HG02763 (cell line): Measurements from ENCODE around the gene DGKA.
"Not testable (repeated sequence)": the region's sequence is repeated elsewhere in the genome, so short reads cannot be mapped to it uniquely, and the experiment has no call there.

Source experiments
- ATAC-seq: cut with Tn5 transposase; IDR thresholded peaks from one replicate; pipeline ENCODE4 v1.9.1; 2021; ENCODE audit warnings: mild to moderate bottlenecking, moderate library complexity; ENCODE audit not compliant: unreplicated experiment

DGKA gene

DNA sequence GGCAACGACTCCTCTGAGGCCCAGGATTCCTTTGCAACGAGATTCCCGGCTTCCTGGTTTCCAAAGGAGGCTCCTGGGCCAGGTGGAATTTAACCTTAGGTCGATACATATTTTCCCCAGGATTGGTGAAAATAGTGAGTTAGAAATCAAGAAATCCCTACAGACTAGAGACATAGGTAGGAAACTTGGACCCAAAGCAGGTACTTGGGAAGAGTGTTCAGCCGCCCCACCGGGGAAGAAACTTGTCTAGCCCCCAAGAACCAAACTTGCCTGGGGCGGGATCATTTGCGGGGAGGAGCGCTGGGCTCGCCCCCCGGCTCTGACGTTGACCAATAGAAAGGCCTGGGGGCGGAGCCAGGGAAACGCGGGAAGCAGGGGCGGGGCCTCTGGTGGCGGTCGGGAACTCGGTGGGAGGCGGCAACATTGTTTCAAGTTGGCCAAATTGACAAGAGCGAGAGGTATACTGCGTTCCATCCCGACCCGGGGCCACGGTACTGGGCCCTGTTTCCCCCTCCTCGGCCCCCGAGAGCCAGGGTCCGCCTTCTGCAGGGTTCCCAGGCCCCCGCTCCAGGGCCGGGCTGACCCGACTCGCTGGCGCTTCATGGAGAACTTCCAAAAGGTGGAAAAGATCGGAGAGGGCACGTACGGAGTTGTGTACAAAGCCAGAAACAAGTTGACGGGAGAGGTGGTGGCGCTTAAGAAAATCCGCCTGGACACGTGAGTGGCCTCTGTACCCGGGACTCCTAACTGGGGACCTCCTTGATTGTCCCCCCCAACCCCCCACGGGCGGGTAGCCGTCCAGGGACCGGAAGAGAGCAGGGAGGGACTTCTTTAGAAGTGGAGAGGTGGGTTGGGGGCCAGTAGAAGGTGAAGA, 35.7 kb downstream of the DGKA start, which contains the start of gene CDK2:
Gene CDK2 (plus strand): TSS at position 423 of the 874 bp plus-strand sequence. CDS start 179 bp downstream, at position 602.
- peak; percentile 97 for ATAC-seq

GRCh38 chr12:55969356-55969755, 38.4 kb downstream of the DGKA start:
- ATAC-seq = no peak

GRCh38 chr12:55970775-55971174, 39.8 kb downstream of the DGKA start:
- no peak for ATAC-seq

GRCh38 chr12:55972042-55972441, 41.1 kb downstream of the DGKA start:
- ATAC-seq = no peak

DNA sequence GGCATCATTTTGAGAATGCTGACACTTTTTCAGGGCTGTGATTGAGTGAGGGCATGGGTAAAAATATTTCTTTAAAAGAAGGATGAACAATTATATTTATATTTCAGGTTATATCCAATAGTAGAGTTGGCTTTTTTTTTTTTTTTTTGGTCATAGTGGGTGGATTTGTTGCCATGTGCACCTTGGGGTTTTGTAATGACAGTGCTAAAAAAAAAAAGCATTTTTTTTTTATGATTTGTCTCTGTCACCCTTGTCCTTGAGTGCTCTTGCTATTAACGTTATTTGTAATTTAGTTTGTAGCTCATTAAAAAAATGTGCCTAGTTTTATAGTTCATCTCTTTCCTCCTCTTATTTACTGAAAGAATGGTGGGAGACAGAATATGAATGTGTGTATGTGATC, 41.5 kb downstream of the DGKA start:
- ATAC-seq = no peak

DNA sequence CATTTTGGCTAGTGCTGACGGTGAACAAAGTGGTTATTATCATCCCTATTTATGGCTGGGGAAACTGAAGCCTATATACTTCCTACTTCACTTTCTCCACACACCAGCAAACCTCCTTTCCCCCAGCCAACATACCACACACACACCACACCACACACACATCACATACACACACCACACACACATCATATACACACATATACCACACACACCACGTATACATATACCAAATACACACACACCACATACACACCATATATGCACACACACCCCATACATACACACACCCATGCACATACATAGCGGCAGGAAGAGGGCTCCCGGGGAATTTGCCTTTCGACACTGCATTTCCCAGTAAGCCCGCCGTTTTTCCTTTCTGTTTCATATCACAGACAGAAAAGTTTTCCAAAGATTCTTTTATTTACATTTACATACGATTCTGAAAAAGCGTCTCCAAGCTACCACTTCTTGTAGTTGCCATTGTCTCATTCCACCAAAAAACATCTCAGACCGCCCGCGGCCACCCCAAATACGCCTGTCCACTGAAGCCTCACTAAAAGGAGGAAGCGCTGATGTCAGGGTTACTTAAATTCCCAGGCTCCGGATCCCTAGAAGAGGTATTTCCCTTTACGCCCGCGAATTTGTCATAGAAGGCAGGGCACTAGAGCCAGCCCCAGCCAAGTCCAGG, 42.1 kb downstream of the DGKA start:
- no peak for ATAC-seq

- ATAC-seq = peak; percentile 88
These were observed 42.8 kb downstream of the DGKA start, which contains the start of gene RAB5B for GRCh38 chr12:55973599-55974307. Gene RAB5B, plus strand, starts transcription at chr12:55974078. Its CDS starts 12,883 bp downstream, at chr12:55986961.

- ATAC-seq = peak; percentile 9
These were observed 43.4 kb downstream of the DGKA start for GRCh38 chr12:55974308-55974730.

DNA sequence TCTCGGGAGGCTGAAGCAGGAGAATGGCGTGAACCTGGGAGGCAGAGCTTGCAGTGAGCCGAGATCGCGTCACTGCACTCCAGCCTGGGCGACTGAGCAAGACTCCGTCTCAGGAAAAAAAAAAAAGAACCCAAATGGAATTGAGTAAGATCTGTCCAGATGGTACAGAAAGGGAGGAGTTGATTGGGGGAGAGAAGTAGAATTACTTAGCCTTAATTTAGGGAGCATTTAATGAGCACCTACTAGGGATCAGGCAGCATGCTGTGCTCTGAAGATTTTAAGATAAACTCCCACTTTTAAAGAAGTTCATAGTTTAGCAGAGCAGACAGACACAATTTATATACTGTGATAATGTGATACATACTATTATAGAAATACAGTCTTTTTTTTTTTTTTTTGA, 47.4 kb downstream of the DGKA start:
- no peak for ATAC-seq

DNA sequence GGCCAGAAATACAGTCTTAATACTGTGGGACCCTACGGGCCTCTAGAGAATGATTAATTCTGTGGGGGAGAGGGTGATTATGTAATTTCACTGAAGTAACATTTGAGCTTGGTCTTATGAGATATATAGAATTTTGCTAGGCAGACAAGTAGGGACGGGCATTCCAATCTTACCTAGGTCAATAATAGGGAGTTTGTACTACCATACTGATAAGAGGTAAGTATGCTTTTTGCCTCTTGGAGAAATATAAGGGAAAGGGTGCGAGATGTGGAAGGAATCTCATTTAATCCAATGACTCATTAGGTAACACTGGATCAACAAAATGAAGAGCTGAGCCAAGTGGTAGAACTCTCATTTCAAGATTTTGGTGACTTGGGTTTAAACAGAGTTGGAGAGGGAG, 48.1 kb downstream of the DGKA start:
- no peak for ATAC-seq

GRCh38 chr12:55981882-55982281, 50.9 kb downstream of the DGKA start:
- ATAC-seq = not testable (repeated sequence)

GRCh38 chr12:55982319-55982936, 51.5 kb downstream of the DGKA start:
- no peak for ATAC-seq

DNA sequence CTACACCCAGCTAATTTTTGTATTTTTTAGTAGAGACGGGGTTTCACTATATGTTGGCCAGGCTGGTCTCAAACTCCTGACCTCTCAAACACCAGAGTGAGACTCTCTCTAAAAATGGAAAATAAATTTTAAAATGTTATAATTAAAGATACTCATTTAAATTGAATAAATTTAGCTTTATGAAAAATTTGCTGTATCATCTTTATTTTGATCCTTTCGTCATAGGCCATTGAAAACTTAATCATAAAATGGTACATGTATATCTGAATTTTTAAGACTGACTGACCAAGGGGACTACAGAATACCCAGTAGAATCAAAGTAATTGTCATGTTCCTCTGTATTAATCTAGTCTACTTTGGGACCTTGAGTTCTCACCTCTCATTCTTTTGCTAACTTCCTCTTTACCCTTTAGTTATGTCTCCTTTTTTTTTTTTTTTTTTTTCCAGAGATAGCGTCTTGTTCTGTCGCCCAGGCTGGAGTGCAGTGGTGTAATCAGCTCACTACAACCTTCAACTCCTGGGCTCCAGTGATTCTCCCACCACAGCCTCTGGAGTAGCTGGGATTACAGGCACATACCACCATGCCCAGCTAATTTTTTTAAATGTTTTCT, 52.4 kb downstream of the DGKA start:
- ATAC-seq = no peak

DNA sequence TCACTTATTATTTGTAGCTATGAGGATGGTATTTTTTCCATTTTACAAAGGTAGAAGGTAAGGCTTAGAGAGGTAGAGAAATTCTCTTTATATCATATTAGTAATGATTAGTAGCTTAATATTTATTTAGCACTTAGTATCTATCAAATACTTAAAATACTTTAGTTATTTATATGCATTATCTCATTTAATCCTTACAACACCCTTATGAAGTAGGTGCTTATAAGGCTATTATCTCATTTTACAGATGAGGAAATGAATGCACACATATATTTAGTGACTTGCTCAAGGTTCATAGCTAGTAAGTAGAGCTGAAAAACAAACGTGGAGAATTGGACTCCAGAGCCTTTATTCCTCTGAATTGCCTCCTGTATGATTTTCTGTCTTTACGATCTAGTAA, 53.9 kb downstream of the DGKA start:
- ATAC-seq = no peak

DNA sequence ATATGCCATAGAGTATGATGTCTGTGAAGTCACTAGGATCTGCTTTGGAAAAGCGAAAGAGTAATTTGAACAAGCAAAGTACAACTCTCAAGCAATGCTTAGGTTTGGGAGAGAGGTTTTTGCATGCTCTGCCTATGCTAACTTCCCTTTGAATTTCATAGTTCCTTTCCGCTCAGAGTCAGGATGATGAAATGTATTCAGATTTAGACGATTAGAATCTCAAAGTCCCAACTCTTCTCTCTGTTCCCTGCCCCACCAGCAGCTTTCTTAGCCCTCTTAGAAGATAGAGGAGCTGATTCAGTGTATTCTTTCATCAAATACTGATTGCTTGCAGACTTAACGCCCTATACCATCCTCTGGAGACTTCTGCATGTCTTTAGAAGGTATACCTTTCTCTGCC, 54.4 kb downstream of the DGKA start:
- ATAC-seq = no peak

- not testable (repeated sequence) for ATAC-seq
These were observed 55.0 kb downstream of the DGKA start for GRCh38 chr12:55985976-55986375.

GRCh38 chr12:55991110-55991509, 60.1 kb downstream of the DGKA start:
- no peak for ATAC-seq

DNA sequence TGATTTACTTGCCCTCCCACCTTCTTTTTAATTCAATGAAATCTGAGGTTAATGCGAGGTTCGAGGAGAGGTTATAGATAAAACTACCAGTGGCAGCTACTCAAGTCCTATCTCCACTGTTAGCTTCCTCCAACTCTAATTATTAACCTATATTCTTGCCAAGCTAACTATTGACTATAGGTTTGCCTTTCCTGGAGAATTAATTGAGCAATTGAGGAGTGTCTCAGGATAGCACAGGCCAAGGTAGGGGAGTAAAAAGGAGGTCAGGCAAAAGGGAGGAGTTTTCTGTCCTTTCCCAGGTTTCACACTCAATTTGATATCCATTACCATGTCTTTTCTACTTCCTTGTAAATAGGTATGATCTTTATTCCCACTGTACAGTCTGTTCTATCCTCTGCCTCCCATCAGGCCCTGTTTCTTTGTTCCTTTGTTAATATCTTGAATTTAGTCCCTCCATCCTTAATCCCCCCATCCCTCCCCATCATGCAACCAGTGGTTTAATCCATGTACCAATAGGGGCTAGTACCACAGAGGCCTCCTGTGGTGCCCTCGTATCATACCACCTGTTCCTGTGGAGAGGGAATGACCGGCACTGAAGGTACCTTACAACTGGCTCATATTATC, 62.4 kb downstream of the DGKA start:
- no peak for ATAC-seq

DNA sequence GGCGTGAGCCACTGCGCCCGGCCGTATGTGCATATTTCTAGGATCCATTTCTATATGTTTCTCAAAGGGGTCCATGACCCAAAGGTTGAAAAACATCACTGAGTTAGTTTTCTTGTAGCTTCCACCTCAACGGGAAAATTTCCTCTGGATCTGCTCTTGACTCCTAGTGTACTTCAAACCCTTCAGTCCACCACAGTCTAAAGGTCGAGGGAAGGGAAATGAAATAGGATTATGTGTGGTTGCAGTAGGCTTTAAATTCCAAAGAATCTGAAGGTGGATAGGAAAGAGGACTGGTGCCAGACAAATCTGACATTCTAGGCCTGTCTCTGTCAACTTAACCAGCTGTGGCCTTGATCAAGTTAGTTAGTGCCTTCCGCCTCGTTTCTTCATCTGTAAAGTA, 64.4 kb downstream of the DGKA start:
- ATAC-seq = no peak

GRCh38 chr12:55996201-55996714, 65.3 kb downstream of the DGKA start:
- no peak for ATAC-seq
